Liver (tissue), 3 donors: ENCODE measurements around the gene FBXW7.

Experiments used
- FOXA2 ChIP-seq: IDR thresholded peaks from 2 replicates; pipeline ENCODE4 v1.6.1; 2016; ENCODE audit warnings: antibody characterized with exemption
- HNF4A ChIP-seq, 2 donors: conservative IDR thresholded peaks; 2 replicates each; pipeline ENCODE4 v1.6.1; 2016; ENCODE audit warnings: antibody characterized with exemption in 2 of 2, mild to moderate bottlenecking in 2 of 2
- RAD21 ChIP-seq, 2 donors: IDR thresholded peaks; 2 replicates each; pipeline ENCODE4 v1.6.1; 2016; ENCODE audit warnings: antibody characterized with exemption in 2 of 2, mild to moderate bottlenecking in 2 of 2
- SP1 ChIP-seq: IDR thresholded peaks from 2 replicates; pipeline ENCODE4 v1.6.1; 2018; ENCODE audit warnings: antibody characterized with exemption, mild to moderate bottlenecking
- TAF1 ChIP-seq: conservative IDR thresholded peaks from 2 replicates; pipeline ENCODE4 v1.6.1; 2016; ENCODE audit warnings: antibody characterized with exemption, mild to moderate bottlenecking
- YY1 ChIP-seq: IDR thresholded peaks from 2 replicates; pipeline ENCODE4 v1.6.1; 2016; ENCODE audit warnings: antibody characterized with exemption, mild to moderate bottlenecking
- TF ChIP-seq, protein P1 (sequence below): fragments of 150-350 bp; IDR thresholded peaks from 2 replicates; pipeline ENCODE4 v1.5.1; 2017; ENCODE audit warnings: improper control_type of control experiment, low read depth, low read length; ENCODE audit not compliant: missing input control
- TF ChIP-seq, protein P2 (sequence below): IDR thresholded peaks from 2 replicates; pipeline ENCODE4 v1.6.1; 2016; ENCODE audit warnings: antibody characterized with exemption
- donor health status: healthy.
- donor health status: healthy.

GRCh38 chr4:152348670-152349069 is 187.2 kb downstream of the FBXW7 start:
- TF ChIP-seq RAD21 (IDR thresholded peaks at IDR 0.05): peak; percentile 29 to 50
- TF ChIP-seq, protein P1, sequence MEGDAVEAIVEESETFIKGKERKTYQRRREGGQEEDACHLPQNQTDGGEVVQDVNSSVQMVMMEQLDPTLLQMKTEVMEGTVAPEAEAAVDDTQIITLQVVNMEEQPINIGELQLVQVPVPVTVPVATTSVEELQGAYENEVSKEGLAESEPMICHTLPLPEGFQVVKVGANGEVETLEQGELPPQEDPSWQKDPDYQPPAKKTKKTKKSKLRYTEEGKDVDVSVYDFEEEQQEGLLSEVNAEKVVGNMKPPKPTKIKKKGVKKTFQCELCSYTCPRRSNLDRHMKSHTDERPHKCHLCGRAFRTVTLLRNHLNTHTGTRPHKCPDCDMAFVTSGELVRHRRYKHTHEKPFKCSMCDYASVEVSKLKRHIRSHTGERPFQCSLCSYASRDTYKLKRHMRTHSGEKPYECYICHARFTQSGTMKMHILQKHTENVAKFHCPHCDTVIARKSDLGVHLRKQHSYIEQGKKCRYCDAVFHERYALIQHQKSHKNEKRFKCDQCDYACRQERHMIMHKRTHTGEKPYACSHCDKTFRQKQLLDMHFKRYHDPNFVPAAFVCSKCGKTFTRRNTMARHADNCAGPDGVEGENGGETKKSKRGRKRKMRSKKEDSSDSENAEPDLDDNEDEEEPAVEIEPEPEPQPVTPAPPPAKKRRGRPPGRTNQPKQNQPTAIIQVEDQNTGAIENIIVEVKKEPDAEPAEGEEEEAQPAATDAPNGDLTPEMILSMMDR: no peak
- TF ChIP-seq, protein P2, sequence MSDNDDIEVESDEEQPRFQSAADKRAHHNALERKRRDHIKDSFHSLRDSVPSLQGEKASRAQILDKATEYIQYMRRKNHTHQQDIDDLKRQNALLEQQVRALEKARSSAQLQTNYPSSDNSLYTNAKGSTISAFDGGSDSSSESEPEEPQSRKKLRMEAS: no peak
- TF ChIP-seq TAF1: no peak
- TF ChIP-seq HNF4A (conservative IDR thresholded peaks at IDR 0.05): no peak
- no peak for TF ChIP-seq SP1
- no peak for TF ChIP-seq YY1
- TF ChIP-seq FOXA2: no peak
